ENCODE measurements around the gene LIPN.

DNA sequence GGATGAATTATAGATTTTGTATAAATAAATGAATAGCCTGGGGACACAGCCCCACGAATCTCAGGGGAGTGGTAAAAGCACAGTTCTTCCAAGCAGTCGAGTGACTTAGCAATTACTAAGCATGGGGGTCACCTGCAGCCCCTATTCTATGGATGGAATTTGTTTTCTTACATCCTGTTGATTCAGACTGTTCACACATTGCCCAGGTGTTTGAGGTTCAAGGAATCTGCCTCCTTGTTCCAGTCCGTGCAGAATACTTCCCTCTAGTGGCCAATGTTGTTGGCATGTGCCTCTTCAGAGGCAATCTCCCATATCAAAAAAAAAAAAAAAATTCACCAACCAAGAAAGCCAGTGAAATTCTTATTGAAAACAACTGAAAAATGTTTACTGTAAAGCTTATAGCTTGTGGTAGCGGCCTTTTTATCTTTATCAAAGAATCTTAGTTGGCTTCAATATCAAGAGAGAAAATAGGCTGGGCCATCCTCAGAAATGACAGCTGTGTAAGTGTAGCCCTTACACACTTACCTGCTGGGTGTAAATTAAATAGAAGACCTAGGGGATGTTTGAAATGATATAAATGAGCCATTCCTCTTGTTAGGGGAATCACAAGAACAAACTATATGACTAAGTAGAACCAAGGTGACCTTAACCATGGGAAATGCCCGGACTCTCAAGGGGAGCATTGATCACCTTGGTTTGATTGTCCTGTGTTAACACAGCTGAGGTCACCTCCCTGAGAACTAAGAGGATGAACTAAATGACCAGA is 50.6 kb downstream of the LIPN start:
- TF ChIP-seq POLR2AphosphoS5 (IDR thresholded peaks at IDR 0.05; ENCODE audit: insufficient read depth in 1 of 2, low read depth in 1 of 2) (no peak), CTCF (IDR thresholded peaks at IDR 0.05) (peak in 2 of 3 experiments; percentile 10 to 35)

Measured in vagina (tissue), 2 donors.